NCI-H2196 (cell line): ENCODE results near the gene GSPT2.
A peak's percentile ranks its signal among the peaks of the same experiment; 100 is the strongest.
"Not testable (repeated sequence)": the region's sequence is repeated elsewhere in the genome, so short reads cannot be mapped to it uniquely, and the experiment has no call there.

Experiments
- DNase-seq: peaks from one replicate; lab custom pipeline; 2025; ENCODE audit not compliant: unreplicated experiment; lab: John Stamatoyannopoulos, UW

The GSPT2 gene

DNA sequence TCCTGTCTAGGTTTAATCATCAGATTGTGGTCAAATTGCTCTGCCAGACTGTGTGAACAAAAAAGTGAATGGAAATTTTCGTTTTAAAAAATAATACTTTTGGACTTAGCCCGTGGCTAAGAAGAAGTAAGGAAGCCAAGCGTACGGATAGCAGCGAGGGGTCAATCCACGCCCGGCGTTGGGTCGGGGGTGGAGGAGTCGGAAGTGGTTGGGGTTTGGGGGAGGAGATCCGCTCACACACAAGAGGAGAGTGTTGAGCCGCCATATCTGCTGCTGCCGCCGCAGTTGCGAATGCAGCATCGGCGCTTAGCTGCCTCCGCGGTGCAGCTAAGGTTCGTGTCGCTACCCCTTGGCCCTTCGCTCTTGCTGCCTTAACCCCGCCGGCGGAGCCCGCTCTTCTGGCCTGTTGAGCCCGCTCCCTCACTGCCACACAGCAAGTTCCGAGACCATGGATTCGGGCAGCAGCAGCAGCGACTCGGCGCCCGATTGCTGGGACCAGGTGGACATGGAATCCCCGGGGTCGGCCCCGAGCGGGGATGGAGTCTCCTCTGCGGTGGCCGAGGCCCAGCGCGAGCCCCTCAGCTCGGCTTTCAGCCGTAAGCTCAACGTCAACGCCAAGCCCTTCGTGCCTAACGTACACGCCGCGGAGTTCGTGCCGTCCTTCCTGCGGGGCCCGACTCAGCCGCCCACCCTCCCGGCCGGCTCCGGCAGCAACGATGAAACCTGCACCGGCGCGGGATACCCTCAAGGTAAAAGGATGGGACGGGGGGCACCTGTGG is at the start of gene GSPT2:
TSS of gene GSPT2 (plus strand) at position 264 of the 779 bp plus-strand sequence. CDS start at position 449, 185 bp downstream.
- peak; percentile 35 for DNase-seq

DNA sequence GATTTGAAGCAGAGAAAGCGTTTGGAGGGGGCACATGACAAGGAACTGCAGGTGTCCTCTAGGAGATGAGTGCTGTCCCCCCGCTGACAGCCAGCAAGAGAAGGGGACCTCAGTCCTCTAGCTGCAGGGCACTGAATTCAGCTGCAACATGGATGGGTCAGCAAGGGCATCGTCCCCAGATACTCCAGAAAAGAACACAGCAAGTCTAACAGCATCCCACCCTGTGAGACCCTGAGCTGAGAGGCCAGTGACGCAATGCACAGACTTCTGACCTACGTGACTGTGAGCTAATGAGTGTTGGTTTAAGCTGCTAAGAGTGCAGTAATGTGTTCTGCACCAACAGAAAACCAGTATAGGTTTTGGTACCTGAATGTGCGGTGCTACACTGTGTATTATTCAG is 49.0 kb upstream of the GSPT2 start:
- no peak for DNase-seq

DNA sequence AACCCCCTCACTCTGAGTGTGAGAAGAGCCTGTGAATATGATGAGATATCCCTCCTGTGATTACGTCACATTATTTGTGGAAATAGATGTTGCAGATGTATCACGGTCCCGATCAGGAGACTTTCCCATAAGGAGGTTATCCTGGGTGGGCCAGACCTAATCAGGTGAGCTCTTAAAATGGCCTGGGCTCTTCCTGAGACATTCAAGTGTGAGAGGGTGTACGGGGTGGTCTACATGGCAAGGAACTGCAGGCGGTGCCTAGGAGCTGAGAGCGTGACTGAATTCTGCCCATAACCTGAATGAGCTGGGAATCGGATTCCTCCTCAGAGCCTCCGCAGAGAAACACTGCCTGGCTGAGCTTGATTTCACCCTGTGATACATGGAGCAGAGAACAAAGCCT is 45.8 kb upstream of the GSPT2 start:
- DNase-seq = no peak

DNA sequence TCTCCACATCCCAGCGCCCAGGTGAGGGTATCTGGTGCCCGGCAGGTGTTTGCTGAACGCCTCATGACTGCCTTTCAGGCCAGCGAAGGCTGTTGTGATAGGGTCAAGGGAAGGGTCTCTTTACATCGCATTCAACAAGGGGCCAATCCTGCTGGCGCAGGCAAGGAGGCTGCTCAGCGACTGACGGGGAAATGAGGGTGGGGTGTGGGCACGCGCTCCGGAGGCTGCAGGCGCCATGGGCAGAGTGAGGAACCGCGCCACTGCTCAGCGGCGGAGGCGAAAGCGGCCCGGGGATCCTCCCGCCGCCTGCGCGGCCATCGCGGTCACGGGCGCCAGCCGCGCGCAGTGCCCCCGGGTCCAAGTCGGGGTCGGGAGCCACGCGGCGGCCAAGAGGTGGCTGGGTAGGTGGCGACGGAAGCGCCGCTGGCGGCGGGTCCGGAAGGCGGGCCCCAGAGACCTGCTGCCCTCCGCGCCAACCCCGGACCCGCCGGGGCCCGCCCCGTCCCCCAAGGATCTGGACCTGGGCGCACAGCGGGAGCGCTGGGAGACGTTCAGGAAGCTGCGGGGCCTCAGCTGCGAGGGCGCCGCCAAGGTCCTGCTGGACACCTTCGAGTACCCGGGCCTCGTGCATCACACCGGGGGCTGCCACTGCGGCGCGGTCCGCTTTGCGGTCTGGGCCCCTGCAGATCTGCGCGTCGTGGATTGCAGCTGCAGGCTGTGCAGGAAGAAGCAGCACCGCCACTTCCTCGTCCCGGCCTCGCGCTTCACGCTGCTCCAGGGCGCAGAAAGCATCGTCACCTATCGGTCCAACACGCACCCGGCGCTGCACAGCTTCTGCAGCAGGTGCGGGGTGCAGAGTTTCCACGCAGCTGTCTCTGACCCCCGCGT is 32.7 kb upstream of the GSPT2 start, which contains the start of gene CENPVL1:
TSS of gene CENPVL1 (plus strand) at position 236 of the 888 bp plus-strand sequence. CDS start at position 236, 0 bp downstream.
- not testable (repeated sequence) for DNase-seq

DNA sequence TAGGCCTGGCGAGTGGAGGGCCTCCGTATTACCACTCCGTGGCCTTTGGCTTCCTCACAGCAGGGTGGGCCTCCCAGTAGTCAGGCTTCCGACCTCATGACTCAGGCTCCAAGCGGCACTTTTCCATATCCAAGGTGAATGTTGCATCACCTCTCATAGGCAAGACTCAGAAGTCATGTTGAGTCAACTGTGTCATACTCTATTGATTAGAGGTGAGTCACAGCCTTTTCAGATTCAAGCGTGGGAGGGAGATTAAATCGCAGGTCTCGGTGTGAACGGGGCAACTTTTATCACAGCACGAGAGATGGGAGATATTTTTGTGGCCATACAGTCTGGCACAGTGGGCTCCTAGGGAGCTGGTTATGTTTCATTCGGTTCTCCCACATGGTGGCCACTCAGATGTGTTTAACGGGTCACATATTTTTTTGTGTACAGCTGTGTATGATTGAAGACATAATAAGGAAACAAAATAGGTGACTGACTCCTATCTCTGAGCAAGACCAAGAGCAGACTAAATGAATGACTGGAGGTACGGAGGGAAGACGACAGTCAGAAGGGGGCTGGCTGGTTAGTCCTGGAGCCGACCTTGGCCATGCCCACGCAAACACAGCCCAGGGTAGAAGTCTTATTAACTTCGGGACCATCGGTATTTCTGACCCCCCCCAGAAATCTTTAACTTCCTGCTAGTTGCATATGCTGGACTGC is 30.1 kb upstream of the GSPT2 start:
- DNase-seq = not testable (repeated sequence)

DNA sequence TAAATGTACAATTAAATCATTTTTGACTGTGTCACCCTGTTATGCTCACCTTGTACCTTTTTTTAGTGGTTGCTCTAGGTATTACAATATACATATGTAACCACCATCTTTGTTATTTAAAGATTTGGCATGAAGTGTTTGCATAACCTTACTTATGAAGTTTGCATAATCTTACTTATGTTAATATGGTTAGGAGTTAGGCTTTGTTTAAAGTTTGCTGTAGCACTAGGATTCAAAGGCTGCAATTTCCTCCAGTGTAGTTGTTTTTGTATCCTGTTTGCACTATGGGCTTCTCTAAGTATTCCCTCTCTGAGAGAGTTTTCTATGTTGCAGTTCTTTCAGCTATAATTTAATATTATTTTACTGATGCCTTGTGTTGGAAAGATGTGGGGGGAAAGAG is 15.0 kb upstream of the GSPT2 start:
- no peak for DNase-seq

DNA sequence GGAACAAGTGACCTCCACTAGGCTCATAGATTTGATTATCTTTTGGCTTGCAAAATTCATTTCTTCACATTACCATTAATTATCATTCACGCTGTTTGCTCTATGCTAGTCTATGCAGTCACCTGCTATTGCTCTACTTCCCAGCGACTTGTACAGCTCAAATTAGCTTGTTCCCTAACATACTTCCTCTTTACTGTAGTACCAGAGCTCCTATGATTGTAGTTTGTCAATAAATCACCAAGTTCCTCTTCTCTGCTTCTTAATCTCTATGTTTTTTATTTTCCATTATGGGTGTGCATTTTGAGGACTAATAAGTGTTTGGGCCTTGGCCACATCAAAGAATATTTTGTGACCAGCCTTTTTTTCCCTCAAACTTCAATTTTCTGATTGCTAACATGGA is 6.2 kb upstream of the GSPT2 start:
- DNase-seq = no peak

DNA sequence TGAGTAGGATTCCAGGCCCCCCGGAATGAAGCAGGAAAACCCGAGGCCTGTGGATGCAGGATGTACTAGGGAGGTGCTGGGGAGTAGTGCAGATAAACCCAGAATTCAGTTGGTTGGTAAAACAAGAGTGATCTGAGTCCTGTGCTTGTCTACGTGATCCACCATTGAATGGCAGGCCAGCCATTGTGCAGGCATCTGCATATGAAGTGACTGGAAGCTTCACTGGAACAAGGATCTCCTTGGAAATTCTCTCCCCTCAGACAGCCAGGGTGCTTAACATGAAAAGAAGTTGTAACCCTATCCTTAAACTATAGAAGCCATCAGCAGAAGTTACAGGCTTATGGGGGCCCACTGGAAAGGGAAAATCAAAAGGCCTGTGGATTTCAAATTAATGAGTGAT is 656 bp upstream of the GSPT2 start:
- DNase-seq = no peak

DNA sequence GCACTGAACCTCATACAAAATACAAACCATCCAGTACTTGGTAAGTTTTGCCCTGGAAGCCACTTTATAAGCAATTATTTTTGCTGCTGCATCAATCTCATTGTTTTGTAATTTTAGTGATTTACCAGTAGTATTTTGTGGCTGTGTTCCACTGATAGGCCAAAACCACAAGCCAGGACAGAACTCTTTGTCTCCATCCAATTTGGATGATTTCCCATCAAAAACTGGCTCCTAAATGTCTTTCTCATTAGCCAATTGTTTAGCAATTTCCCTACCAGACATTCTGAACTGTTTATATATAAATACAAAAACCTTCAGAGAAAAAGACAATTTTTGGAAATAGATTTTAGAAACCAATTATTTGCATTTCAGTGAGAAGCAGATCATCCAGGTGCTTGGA is 4.4 kb downstream of the GSPT2 start:
- no peak for DNase-seq

DNA sequence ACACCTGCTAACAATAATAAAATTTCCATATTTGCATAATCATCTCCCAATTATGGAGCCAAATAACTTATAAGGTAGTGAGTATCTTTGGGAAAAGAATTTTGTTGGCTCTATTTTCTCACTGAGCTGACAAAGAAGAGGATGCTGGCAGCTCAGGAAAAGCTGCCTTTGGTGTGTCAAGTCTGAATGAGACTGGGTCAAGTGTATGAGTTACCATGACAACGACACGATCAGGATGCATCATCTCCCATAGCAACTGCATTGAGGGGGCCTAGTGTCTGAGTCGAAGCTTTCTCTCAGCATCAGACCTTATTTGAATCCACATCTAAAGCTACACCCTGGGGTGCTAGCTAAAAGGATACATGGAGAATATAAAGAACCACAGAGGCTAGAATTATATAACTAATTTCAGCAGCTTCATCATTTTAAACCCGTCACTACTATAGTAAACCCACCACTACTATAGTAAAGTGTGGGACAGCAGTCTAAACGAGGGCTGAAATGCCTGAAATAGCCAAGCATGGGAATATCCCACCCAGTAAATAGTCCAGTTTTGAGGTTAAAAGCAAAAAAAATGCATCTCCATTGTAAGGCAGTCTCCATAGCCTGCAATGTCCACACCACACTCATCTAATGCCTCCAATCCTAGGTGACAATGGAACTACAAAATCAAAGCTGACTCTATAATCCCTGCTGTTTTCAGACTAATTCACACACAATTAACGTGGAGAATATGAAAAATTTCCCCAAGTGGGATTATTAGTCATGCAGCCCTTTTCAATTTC is 16.0 kb downstream of the GSPT2 start:
- no peak for DNase-seq

DNA sequence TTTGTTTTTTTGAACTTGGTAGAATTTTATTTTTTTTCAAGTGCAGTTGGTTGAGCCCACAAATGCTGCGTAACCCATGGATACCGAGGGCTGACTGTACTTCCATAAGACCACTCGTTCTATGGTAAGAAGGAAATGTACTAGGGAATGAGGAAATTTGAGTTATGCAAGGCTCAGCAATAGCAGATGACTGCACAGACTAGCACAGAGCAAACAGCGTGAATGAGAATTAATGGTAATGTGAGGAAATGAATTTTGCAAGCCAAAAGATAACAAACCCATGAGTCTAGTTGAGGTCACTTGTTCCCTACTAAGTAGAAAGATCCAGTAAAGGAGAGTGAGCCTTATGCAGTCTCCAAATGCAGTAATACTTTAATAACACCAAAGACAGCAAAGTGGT is 17.4 kb downstream of the GSPT2 start:
- DNase-seq = no peak

DNA sequence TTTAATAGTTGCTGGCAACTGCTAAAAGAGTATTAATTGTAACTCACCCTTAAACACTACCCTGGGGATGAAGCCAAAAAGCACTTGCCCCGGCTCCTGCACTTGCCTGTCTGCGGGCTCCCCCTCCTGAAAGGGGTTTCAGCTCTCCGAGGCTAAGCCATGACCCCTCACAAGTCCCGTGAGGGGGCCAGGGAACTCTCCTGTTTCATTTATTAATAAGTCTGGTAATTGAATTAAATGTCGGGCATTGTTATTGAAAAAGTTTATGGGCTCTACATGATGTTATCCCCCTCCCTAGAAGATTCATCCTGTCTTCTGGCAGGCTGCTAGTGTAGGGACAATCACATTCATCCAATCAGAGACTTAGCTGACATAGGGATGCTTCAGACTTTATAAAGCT is 23.3 kb downstream of the GSPT2 start:
- DNase-seq = no peak

DNA sequence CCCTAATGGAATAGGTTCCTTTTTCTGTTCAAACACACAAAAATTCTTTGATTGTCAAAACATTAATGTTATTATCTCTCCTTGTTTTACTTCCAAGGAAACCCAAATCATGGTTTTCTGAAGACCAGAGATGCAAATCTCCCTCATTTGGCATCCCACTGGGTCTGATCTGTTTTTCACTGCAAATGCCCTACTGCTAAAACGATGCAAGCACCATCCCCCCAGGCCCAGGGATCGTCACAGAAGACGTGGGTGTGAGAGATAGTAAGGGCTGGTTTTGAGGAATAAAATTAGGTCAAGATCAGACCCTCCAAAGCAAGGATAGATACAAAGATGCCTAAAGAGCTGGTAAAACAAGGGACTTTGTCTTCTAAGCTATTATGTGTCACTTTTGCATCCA is 33.6 kb downstream of the GSPT2 start:
- DNase-seq = no peak

DNA sequence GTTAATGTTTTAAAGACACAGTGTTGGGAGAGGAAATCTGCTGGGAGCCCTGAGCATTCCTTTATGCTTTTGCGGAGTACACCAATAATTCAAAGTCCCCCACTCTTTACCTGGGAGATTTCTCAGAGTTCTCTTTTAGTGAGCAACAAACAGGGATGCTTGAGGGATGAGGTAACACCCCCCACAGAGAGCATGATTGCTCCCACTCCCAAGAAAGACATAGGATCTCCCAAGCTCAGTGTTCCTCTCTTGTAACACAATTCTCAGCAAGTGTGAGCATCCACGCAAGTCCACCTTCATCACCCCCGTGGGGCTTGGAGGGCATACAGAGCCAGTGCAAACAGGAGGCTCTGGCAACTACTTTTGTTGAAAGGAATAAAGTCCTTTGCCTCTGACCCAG is 36.1 kb downstream of the GSPT2 start:
- no peak for DNase-seq

DNA sequence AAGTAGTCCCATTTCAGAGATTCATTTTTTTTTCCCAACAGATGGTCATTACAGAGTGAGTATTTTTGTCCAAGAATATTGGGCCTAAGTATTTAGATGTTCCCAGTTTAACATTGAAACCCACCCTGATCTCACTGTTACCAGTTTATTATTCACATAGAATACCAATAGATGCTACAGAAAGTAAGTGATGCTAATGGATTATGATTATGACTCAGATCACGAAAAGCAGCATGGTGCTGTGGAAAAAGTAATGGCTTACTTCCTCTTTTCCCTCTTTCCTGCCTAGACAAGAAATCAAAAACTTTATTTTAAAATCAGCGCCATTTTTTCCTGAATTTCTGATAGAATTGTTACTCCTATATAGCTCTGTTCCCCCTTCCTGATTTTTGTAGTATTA is 51.9 kb downstream of the GSPT2 start:
- DNase-seq = no peak
